Islet of Langerhans (tissue), 1 donor: ENCODE data around the gene STK10.

Experiments used
- FAIRE-seq: peaks from one replicate; lab custom pipeline; 2011; peaks lifted over from hg19 to GRCh38; lab: Jason Lieb, UNC

Gene STK10

DNA sequence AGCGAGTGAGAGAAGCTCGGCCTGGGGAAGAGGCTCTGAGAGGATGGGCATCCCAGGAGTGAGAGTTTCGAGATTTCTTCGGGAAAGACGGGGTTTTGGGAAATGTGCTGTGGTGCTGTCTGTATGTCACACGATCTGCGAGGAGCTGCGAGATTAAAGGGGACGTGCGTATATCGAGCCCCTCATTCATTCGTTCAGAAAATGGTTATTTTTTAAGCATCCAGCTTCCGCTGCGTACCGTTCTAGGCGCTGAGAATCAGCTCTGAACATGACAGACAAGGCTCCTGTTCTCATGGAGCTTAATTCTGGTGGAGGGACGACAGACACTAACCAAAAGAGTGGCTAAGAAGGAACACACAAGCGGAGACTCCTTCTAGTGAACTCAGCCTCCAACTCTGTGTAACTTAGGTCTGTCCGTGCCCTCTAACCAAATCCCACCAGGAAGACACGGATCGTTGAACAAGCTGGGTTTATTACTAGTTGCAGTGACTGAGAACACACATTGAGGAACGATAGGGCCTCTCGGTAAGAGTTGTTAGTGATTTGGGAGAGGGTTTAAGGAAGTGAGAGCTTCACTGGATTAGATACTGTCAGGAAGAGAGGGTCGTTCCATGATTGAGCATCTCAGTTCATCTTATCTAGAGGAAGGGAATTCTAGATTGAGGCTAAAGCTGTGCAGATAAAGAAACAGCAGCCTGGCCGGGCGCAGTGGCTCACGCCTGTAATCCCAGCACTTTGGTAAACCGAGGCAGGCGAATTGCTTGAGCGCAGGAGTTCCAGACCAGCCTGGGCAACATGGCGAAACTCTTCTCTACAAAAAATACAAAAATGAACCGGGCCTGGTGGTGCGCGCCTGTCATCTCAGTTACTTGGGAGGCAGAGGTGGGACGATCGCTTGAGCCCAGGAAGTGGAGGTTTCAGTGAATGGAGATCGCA is 180.6 kb downstream of the STK10 start:
- no peak for FAIRE-seq

DNA sequence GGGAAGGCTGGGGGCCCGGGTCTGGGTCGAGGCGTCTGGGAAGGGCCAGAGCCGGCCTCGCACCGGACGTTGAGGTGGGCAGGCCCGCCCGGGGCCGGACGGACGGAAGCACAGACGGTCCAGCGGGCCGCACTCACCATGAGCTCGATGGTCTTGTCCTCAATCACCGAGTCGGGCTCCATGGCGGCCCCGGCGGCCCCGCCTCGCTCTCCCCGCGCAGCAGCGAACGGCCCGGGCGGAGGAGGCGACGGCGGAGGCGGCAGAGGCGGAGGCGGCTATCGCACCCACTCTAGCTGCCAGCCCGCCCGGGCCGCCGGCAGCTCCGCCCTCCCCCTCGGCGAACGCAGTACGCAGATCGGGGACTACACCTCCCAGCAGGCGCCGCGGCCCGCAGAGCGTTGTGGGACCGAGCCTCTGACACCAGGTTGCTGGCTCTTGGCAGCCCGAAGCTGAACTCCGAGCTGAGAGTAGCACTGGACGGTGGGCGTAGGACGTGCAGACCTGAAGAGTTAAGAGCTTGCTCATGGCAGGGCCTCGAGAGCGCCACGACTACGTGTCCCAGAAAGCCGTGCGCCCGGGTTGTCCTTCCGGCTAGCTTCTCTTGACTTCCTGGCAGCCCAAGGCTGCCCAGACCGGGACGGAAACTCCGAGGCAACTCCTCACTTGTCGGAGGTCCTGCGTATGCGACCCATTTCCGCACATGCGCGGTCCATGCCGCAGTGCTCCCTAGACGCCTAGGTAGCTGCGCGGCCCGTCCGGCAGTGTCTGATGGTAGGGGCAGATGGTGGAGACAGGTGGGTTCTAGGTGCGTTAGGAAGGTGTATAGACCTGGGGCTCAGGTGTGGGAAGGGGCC is 181.5 kb downstream of the STK10 start, which contains the start of gene FBXW11:
FBXW11 (minus strand) TSS at position 318 of the 854 bp plus-strand sequence; CDS start at position 182, 136 bp downstream.
- no peak for FAIRE-seq

DNA sequence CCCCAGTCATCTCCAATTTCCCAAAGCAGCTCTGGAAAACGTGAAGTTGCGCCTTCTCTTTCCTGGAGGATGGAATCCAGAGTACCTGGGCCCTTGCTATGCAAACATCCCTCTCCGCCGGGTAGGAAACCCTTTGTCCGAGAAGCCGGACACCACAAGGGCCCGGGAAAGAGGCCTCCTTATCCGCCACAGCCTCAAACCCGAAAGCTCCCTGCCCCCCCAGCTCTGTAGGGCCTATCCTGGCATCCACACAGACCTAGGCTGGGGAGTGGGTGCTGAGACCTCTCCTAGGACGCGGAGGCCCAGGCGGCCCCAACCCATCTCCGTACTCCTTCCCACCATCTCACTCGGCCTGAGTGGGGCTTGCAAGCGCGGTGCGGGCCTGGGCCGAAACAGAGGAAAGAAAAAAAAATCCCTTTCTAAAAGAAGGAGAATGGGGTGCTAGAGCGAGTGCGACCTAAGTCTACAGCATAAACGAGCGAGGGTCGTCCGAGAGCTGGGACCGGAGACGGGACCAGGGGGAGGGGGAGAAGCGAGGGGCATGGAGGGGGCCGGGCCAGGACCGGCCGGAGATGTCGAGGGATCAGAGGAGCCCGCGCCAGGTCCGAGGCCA is 182.2 kb downstream of the STK10 start:
- no peak for FAIRE-seq

DNA sequence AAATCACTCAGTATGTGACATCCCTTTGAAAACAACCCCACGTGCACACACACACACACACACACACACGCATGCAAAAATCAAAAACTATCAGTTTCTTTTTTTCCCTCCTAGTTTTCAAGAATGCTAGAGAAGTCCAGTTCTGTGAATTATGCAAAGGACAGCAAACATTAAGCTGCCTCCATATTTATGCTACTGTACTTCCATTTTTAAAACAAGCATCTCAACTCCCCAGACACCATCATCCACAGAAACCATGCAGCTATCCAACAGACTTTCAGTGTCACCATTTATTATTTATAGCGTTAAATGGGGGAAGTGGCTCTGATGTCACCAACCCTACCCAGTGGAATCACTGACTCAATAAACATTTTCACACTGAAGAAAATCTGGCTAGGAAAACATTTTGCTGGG is 183.2 kb downstream of the STK10 start:
- no peak for FAIRE-seq

DNA sequence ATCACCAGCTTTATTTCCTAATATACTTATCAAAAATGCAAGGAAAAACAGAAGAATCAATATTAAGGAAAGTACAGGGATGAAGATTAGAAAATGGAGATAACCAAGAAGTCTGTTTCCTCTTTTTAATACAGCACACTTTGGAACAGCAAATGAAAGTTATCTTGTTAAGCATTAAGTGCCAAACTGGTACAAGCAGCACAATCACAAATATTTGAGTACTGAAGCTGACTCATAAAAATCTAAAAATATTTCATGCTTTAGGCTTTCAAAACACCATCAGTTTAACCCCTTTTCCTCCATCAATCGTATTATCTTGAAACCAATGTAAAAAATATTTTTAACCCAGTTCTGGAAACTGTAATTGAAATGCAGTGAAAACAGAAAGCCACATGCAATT is 184.3 kb downstream of the STK10 start:
- FAIRE-seq = peak; percentile 90

DNA sequence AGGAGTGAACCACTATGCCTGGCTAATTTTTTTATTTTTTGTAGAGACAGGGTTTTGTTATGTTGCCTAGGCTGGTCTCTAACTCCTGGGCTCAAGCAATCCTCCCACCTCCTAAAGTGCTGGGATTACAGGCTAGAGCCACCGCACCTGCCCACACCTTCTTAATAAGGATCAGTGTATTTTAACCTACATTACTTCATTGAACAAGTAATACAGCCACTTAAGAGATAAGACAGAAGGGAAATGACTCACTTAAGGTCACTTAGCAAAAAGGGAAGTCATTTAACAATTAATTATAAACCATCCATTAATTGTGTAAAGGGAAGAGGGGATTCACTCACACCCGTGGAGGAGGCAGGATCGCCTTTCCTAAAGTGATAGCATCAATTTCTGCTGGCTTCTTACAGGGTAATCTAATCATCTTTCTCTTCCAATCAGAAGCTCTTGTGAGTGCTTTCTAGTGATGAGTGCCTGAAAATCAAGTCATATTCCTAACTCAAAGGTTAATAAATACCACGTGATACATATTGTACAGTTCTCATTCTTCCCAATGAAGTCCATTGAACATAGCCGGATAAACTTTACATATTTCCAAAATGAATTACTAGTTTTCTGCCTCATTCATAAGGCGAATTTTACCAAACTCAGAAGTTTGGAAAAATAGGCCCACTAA is 185.0 kb downstream of the STK10 start:
- no peak for FAIRE-seq

DNA sequence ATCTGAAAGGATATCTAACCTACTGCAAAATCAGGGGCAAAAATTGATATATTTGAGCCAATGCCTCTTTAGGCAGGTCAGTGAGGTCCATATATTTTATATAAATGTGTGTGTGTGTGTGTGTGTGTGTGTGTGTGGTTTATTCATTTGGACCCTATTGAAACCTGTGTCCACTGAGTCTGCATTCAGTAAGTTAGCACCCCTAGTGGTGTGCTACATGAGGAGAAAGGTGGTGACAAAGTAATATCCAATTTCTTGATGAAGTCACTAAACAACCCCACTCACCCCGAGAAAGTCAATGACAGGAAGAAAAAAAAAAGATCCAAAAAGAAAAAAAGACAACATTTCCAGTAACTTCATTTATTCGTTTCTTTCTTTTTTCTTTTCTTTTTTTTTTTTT is 185.7 kb downstream of the STK10 start:
- no peak for FAIRE-seq

DNA sequence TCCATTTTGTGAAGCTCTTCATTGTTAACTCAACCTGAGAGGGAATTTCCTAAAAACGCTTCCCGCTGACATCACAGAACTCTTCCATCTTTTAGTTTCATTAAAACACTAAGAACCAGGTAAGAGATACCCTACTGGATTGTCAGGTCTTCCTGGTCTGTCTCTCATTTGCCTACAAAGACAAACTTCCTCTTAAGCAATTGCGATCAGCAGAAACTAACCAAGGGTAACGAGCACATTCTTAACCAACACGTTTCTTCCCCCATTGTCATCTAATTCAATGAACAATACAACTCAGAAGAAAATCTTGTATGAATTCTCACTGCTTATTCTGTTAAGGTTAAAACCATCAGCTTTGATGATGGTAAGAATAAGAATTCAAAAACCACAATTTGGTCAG is 188.1 kb downstream of the STK10 start:
- no peak for FAIRE-seq

DNA sequence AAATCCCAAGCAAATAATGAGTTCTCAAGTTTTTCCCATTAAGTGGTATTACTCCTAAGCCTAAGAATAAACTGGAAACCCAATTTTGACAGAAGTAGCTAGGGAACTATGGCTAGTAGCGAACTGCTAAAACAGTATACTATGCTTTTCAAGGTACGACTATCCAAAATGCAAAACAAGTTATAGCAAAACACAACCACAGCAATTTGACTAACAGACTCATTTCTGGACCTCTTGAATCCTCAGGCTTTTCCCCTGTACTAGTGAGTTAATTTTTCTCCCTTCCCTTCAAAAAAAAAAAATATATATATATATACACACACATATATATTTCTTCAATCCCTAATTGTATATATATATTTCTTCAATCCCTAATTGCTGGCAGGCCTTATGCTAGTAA is 188.9 kb downstream of the STK10 start:
- no peak for FAIRE-seq

DNA sequence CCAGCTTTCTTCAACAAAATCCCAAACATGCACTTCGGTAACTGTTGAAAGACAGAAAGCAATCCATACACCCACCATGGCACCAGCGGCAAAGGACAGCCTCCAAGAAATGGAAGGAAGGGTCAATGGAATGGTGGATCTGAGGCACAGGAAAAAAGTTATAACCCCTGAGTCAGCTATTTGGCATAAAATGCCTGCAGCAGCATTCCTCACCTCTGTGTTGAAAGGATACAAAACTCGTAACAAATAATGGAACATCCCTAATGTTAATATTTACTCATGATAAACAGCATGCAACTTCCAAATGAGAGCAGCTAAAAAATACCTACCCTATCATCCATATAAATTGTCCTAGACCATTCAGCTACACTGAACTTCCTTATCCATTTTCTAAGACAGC is 191.0 kb downstream of the STK10 start:
- no peak for FAIRE-seq

DNA sequence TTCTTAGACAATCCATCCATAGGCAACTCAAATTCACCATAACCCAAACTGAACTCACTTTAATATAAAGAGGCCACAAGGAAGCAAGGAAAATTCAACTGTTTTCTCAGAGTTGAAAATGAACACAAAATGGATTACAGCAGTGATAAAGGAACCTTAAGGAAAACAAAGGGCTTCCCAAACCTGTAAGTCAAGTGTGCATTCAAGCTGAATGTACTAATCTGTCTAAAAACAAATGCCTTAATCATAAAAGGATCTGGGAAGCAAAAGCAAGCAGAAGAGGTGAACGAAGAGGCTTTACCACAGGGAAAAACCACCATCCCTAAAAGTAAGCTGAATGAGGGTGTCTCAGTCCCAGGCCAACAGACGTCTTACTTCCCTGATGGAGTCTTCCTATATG is 195.2 kb downstream of the STK10 start:
- FAIRE-seq = no peak

DNA sequence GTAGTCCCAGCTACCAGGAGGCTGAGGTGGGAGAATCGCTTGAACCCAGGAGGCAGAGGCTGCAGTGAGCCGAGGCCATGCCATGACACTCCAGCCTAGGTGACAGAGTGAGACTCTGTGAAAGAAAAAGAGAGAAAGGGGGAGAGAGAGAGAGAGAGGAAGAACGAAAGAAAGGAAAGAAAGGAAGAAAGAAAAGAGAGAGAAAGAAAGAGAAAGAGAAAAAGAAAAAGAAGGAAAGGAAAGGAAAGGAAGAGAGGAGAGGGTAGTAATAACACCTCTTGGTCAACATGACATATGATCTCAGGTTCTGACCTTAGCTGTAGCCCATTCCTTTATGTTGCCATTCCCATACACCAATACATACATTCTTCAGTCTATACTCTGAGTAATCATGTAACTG is 195.7 kb downstream of the STK10 start:
- FAIRE-seq = no peak
